Measurements from ENCODE around the gene RALGAPA2.

- TF ChIP-seq, protein P1, sequence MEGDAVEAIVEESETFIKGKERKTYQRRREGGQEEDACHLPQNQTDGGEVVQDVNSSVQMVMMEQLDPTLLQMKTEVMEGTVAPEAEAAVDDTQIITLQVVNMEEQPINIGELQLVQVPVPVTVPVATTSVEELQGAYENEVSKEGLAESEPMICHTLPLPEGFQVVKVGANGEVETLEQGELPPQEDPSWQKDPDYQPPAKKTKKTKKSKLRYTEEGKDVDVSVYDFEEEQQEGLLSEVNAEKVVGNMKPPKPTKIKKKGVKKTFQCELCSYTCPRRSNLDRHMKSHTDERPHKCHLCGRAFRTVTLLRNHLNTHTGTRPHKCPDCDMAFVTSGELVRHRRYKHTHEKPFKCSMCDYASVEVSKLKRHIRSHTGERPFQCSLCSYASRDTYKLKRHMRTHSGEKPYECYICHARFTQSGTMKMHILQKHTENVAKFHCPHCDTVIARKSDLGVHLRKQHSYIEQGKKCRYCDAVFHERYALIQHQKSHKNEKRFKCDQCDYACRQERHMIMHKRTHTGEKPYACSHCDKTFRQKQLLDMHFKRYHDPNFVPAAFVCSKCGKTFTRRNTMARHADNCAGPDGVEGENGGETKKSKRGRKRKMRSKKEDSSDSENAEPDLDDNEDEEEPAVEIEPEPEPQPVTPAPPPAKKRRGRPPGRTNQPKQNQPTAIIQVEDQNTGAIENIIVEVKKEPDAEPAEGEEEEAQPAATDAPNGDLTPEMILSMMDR (IDR thresholded peaks at IDR 0.05) = no peak
- TF ChIP-seq POLR2A (IDR thresholded peaks at IDR 0.05) = no peak
Observed at GRCh38 chr20:20480126-20480525, 232.3 kb downstream of the RALGAPA2 start.
